ENCODE data around the gene DDX6.
"Not testable (repeated sequence)": the region's sequence is repeated elsewhere in the genome, so short reads cannot be mapped to it uniquely, and the experiment has no call there.

The DDX6 gene, protein sequence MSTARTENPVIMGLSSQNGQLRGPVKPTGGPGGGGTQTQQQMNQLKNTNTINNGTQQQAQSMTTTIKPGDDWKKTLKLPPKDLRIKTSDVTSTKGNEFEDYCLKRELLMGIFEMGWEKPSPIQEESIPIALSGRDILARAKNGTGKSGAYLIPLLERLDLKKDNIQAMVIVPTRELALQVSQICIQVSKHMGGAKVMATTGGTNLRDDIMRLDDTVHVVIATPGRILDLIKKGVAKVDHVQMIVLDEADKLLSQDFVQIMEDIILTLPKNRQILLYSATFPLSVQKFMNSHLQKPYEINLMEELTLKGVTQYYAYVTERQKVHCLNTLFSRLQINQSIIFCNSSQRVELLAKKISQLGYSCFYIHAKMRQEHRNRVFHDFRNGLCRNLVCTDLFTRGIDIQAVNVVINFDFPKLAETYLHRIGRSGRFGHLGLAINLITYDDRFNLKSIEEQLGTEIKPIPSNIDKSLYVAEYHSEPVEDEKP

DNA sequence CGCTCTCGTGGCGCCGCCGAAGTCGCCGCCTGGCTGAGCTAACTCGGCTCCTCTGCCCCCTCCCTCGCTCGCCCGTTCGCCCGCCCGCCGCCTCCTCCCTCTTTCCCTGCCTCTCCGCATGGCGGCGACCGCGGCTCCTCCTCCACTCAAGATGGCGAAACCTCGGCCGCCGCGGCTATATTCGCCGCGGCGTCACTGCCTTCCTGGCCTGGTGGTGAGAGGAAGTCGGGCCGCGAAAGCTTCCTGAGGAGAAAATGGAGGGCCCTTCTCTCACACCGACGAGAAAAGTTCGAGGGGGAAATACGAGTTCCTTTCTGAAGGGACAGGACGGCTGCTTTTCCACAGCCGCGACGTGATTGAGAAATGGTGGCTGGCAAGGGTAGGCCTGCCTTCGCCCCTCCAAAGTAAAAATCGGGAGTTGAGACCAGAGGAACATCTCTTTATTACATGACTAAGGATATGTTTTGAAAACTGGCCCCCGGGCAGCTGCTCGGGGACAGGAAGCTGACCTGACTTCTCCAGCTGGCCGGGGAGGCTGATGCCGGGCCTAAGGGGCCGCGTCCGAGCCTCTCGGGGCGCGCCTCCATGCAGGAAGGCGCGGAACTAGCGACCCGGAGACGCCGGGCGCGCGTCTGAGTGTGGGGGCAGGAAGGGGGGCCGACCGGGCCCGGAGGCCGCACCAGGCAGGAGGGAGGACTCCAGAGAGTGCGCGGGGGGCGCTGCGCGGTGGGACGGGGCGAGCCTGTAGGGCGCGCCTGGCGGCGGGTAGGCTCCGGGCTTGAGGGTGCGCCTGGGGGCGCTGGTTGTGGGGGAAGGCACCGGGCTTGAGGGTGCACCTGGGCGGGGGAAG is at the start of gene DDX6:
Gene DDX6 (minus strand): TSS at position 54 of the 850 bp plus-strand sequence. CDS start 4,913 bp downstream, outside the sequence.
- DNase-seq = peak; percentile 93

DNA sequence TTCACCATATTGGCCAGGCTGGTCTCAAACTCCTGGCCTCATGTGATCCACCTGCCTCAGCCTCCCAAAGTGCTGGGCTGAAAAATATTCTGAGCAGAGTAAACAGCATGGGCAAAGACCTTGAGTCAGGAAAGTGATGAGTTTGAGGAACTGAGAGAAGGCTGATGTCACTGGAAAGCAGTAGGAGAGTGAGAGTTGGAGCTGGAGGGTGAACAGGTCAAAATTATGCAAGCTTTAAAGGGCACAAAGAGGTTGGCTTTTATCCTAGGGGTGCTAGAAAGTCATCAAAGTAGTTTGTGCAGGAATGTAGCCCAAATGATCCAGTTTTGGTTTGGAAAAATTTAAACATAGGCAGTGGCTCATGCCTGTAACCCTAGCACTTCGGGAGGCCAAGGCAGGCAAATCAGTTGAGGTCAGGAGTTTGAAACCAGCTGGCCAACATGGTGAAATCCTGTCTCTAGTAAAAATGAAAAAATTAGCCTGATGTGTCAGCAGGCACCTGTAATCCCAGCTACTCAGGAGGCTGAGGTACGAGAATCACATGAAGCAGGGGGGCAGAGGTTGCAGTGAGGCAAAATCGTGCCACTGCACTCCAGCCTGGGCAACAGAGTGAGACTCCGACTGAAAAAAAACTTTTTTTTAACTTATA is 48.1 kb upstream of the DDX6 start:
- no peak for DNase-seq

DNA sequence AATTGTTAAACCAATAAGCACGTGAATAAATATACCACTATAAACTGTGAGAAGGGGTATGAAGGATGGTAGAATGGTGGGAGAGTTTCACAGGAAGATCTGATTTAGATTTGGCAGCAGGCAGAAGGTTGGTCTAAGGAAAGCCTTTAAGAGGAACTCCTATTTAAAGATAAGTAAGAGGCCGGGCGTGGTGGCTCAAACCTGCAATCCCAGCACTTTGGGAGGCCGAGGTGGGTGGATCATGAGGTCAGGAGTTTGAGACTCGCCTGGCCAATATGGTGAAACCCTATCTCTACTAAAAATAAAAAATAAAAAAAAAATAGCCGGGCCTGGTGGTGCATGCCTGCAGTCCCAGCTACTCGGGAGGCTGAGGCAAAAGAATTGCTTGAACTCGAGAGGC is 46.9 kb upstream of the DDX6 start:
- DNase-seq = no peak

DNA sequence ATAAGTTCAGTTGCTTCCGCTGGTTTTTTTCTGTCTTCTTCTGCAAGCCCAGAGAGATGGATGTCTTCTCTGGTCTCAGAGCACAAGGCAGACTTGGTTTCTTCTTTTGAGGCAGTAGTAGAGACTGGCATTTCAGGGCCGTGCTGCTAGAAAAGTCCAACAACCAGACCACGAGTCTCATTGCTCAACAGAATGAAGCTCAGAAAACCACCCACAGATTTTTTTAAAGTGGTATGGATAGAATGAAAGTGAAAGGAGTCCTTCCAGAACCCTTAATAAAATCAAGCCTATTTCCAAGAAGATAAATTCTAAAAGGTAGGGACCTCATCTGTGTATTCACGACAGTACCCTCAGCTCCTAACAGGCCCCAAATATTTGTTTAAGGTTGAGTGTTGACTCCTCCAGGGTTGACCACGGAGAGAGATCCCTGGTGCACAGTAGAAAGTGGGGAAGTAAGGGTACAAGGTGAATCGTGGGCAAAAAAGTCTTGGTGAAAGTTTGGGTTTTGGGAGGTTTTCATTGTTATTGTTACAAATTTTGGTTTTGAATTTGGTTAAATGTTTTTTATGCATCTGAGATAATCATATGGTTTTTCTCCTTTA is 43.6 kb upstream of the DDX6 start:
- no peak for DNase-seq

DNA sequence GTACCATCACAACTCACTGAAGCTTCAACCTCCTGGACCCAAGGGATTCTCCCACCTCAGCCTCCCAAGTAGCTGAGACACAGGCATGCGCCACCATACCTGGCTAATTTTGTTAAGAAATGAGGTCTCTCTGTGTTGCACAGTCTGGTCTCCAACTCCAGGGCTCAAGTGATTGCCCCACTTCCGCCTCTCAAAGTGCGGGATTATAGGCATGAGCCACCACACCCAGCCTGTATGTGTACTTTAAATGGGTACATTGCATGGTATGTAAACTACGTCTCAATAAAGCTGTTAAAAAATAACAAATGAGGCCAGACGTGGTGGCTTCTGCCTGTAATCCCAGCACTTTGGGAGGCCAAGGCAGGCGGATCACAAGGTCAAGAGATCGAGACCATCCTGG is 36.2 kb upstream of the DDX6 start:
- DNase-seq = no peak

DNA sequence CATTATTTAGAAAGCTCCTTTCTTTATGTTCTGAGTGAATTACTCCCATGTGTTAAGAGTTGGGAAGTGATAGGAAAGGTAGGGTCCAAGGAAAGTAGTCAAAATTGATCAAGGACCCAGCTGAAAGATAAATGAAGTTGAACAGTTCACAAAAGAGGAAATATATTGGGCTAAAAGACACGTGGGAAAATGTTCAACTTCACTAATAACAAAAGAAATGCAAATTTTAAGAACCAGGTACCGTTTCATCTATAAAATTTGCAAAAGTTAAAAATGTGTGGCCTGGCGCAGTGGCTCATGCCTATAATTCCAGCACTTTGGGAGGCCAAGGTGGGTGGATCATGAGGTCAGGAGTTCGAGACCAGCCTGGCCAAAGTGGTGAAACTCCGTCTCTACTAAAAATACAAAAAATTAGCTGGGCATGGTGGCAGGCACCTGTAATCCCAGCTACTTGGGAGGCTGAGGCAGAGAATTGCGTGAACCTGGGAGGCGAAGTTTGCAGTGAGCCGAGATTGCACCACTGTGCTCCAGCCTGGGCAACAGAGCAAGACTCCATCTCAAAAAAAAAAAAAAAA is 32.1 kb upstream of the DDX6 start:
- DNase-seq = not testable (repeated sequence)

DNA sequence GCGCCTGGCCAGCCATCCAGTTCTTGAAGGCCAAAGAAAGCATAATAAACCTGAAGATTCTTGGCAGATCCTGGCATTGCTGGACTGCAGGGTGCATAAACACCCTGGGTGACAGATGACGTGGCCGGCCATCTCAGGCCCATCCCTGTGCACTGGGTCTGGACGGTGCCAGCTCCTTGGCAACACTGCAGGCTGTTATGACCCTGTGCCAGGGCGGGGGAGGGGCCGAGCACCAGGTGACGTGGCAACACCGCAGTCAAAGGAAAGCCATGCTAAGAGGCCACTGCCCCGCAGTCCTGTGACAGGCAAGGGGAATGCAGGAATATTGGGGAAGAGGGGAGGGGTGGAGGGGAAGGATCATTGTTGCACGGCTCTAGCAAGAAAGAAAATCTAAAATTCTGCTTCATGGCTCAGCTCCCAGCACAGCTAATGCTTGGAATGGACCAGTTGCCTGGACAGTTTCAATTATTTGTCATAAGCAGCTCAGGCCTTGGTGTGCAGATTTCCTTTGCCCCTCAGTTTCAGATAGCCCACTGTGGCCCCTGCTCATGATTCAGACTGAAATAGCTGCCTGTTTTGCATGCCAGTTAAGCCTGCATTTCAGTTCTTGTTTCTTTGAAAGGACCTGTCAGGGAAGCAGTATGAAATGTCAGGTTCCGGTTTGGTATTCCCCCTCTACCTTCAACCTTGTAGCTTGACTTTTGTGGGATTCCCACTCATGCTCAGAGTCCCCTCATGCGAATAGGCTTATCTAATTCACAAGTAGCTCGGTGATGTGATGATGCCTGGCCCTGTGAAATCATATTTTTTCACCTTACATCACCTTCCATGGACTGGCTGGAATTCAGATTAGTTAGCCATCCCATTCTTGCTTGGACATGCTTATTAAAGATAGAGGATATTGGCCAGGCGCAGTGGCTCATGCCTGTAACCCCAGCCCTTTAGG is 29.7 kb upstream of the DDX6 start:
- peak; percentile 75 for DNase-seq

DNA sequence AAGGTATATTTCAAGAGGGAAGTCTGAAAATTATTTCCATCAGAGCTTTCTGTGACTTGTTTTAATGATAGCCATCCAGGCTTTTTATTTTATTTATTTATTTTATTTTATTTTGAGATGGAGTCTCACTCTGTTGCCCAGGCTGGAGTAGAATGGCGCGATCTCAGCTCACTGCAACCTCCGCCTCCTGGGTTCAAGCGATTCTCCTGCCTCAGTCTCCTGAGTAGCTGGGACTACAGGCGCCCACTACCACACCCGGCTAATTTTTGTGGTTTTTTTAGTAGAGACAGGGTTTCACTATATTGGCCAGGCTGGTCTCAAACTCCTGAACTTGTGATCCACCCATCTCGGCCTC is 29.0 kb upstream of the DDX6 start:
- DNase-seq = not testable (repeated sequence)

DNA sequence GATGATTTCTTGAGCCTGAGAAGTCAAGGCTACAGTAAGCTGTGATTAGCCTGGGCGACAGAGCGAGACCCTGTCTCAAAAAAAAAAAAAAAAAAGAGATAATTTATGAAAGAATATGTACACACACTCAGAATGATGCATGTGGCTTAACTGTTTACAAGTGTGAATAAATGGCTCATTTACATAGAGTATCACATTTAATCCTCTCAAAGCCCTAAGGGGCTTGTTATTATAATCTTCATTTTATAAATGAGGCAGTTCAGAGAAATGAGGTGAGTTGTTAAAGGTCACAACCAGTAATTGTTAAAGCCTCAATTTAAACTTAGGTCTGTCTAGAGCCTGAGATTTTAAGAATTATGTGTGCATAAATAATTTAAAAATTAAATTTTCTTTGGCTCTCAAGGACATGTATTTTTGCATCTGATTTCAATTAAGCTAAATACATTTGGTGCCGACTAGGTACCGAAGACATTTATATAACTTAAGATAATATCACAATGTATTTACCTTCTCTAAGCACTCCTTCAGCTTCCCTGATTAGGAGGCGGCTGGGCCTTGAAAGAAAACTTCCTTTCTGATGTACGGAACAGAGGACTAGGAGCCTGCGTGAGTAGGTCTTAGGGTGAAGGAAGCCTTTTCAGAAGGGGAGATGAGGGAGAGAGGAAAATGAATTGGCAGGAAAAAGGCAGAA is 28.5 kb upstream of the DDX6 start:
- DNase-seq = no peak

DNA sequence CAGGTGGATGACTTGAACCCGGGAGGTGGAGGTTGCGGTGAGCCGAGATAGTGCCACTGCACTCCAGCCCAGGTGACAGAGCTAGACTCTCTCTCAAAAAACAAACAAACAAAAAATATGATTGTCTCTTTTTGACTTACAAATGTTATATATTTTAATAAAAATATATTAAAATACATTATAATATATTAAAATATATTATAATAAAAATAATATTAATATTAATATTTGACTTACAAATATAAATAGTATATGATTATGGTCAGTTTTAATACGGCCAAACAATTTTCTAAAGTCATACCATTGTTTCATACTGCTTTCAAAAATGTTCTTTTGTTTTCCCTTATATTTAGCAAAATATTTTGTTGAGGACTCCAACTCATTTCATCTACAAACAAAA is 27.2 kb upstream of the DDX6 start:
- DNase-seq = no peak

DNA sequence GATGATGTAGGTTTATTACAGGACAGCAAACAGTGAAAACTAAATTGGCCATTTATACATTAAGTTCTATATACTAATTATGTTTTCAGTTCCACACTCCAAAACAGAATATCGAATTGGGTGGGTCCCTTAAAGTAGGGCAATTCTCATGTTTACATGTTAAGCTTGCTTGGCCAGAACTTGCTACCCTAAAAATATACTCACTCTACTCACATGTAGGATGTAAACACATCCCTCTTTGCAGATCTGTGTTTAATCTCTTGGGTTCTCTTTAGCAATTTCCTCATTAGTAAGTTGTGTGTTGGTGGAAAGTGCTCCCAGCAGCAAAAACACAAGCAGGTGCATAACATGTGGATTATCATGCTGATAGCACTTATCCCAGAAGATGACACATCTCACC is 22.6 kb upstream of the DDX6 start:
- no peak for DNase-seq

DNA sequence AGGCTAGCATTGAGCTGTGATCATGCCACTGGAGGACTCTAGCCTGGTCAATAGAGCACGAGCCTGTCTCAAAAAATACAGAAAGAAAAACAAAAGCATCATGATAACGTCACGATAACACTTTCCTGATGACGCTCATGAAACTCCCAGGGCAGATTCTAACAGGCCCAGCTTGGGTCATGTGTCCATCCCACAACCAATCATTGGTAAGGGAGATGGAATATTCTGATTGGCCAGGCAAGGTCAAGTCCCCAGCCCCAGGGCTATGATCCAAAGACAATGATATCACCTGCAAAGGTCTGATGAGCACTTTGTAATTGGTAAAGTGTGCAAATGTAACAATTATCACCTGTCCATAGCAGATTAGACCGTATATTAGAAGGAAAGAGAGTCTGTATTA is 21.5 kb upstream of the DDX6 start:
- no peak for DNase-seq

DNA sequence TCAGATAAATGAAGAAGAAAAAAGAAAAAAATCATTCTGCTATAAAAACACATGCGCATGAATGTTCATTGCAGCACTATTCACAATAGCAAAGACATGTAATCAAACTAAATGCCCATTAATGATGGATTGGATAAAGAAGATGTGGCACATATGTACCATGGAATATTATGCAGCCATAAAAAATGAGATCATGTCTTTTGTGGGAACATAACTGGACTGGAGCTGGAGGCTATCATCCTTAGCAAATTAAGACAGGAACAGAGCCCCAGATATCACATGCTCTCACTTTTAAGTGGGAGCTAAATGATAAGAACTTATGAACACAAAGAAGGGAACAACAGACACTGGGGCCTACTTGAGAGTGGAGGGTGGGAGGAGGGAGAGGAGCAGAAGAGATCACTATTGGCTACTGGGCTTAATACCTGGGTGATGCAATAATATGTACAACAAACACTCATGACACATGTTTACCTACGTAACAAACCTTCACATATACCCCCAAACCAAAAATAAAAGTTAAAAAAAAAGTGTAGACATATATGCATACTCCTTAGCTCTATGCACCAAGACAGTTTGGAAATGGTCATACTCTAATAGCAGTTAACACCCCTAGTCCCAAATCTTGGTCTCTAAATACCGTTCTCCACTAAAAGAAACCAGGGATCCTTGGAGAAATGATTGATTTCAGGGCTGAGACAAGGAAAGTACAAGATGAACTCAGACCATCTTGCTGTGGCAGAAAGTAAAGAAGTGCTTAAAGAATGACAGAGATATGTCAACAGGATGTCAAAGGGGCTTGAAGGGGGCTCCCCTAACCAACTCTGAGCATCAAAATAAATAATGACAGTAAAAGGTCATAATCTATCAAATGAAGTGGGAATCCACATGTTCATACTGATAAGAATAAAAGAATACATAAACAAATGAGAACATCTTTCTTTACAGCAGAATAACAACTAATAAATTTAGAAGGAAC is 17.1 kb upstream of the DDX6 start:
- no peak for DNase-seq

DNA sequence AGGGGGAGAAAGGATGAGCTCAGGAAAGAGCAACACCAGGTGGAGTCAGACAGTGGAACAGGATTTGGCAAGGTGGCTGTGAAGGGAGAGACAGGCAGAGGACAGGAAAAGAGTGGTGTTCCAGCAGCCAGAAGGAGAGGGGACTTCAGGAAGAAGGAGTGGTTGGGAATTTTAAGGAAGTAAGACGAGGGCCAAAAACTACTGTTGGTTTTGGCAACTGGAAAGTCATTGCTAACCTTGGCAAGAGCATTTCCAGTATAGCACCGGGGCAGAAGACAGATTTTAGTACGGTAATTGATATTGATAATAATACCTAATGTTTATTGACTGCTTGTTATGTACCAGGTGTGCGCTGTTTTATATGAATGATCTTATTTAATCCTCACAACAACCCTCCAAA is 15.4 kb upstream of the DDX6 start:
- DNase-seq = no peak

DNA sequence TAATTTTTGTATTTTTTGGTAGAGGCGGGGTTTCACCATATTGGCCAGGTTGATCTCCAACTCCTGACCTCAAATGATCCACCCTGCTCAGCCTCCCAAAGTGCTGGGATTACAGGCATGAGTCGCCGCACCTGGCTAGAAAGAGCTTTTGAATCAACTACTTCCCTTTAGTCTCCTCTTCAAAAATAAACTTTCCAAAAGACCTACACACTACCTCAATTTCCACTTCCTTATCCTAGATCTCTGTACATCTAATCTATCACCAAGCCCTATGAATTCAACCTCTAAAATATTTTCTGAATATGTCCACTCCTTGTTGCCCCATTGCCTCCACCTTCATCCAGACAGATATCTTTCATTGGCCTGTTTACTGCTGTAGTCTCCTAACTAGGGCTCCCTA is 13.1 kb upstream of the DDX6 start:
- DNase-seq = no peak

DNA sequence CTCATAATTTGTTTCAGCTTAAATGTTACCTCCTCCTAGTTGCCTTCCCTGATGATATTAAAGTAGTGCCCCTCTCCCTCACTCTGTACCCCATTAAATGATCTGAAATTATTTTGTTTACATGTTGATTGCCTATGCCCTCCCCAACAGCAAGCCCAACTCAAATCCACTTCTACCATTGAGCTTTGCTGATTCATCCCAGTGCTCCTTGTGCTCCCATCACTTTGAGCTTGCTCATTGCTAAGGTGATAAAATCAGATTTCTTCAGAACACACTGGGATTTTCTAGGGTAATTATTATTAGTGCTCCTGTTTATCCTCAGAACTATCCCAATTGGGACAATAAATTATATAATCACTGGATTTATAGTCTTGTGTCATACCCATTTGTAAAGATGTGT is 8.4 kb upstream of the DDX6 start:
- no peak for DNase-seq

DNA sequence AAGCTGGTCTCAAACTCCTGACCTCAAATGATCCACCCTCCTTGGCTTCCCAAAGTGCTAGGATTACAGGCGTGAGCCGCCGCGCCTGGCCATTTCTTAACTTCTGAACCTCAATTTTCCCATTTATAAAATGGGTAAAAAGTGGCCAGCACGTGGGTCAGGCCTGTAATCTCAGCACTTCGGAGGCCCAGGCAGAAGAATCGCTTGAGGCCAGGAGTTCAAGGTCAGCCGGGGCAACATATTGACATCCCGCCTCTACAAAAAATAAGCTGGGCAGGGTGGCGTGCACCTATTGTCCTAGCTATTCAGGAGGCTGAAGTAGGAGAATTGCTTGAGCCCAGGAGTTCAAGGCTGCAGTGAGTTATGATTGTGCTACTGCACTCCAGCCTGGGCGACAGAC is 6.5 kb upstream of the DDX6 start:
- no peak for DNase-seq

DNA sequence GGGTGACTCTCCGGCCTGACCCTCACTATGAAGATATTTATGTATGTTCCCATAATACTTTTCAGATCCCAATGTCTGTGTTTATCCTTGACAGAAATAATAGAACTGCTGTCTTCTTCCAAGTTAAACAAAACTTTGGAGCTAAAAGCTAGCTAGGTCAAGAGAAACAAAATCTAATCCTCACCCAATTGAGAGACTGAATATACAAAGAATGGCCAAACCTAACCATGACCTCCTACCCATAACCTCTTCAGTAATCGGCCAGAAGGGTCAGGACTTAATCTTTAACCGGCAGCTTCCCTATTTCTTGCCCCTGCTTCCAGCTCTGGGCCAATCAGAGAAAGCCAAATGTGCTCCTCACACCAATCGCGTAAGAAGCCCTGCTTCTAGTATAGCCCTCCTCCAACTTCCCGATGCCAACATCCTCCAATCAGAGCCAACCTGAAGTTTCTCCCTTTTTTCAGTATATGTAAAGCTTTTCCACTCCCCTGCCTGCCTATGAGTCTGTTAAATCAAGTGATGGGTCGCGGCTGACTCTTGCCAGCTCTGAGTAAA is 1.7 kb upstream of the DDX6 start:
- DNase-seq = peak; percentile 86

DNA sequence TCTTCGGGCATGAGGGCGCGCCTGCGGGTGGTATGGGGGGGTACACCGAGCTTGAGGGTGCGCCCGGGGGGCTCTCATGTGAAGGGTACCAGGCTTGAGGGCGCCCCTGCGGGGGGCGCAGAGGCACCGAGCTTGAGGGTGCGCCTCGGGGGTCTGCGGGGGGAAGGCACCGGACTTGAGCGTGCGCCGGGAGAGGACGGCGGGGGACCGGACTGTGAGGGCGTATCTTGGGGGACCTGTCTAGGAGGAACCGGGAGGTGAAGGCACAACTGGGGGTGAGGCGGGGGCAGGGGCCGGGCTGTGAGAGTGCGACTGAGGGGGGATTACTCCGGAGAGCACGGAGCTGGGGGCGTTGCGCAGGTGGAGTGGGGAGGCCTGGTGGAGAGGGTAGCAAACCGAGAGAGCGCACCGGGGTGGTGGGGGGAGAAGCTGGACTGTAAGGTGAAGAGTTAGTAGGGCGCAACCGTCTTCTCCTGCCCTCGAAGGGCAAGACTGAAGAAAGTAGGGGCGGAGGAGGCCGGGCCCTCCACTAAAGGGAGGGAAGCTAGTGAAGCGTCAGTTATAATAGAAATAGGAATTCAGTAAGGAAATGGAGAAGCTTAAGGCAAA is 1.1 kb upstream of the DDX6 start:
- DNase-seq = no peak

Measured in left hindlimb (tissue), 1 donor.